GM10266 (cell line): ENCODE results near the gene TBCE.

Experiments
- DNase-seq: peaks from one replicate; pipeline ENCODE4 v3.0.0; 2012; ENCODE audit errors: extremely low spot score
- TF ChIP-seq, protein P1 (sequence below): IDR thresholded peaks from 2 replicates; pipeline ENCODE4 v1.5.1; 2012; ENCODE audit warnings: mild to moderate bottlenecking, low read depth; ENCODE audit not compliant: control insufficient read depth, insufficient read depth; ENCODE audit errors: missing control alignments

TBCE gene

DNA sequence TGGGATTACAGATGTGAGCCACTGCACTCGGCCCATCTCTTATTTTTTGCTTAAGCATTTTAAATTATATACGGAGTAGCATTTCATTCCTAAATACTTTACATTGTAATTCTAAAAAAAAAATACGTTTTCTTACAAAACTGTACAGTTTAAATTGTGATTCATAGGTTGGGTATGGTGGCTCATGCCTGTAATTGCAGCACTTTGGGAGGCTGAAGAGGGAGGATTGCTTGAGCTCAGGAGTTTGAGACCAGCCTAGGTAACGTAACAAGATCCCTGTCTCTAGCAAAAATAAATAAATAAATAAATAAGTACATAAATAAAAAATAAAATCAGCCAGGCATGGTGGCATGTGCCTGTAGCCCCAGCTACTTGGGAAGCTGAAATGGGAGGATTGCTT lies 24.6 kb downstream of the TBCE start:
- TF ChIP-seq, protein P1, sequence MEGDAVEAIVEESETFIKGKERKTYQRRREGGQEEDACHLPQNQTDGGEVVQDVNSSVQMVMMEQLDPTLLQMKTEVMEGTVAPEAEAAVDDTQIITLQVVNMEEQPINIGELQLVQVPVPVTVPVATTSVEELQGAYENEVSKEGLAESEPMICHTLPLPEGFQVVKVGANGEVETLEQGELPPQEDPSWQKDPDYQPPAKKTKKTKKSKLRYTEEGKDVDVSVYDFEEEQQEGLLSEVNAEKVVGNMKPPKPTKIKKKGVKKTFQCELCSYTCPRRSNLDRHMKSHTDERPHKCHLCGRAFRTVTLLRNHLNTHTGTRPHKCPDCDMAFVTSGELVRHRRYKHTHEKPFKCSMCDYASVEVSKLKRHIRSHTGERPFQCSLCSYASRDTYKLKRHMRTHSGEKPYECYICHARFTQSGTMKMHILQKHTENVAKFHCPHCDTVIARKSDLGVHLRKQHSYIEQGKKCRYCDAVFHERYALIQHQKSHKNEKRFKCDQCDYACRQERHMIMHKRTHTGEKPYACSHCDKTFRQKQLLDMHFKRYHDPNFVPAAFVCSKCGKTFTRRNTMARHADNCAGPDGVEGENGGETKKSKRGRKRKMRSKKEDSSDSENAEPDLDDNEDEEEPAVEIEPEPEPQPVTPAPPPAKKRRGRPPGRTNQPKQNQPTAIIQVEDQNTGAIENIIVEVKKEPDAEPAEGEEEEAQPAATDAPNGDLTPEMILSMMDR, result no peak
- no peak for DNase-seq

DNA sequence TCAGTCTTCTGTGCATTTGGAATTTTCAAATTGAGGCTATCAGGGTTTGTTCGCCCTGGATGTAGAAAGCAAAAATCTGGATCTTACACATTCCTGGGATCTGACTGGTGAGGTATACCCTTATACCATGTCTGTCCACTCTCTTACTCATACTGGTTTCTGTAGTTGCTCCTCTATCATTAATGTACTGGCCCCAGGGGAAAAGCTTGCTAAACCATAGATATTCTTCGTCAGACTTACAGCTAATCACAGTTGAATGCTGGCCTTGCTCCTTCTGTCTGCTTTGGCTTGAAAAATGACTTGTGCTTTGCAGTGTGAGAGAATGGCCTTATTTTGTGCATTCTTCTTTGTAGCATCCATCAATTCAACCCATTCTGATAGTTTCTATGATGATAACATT lies 30.5 kb downstream of the TBCE start:
- TF ChIP-seq, protein P1, result no peak
- DNase-seq, result no peak

DNA sequence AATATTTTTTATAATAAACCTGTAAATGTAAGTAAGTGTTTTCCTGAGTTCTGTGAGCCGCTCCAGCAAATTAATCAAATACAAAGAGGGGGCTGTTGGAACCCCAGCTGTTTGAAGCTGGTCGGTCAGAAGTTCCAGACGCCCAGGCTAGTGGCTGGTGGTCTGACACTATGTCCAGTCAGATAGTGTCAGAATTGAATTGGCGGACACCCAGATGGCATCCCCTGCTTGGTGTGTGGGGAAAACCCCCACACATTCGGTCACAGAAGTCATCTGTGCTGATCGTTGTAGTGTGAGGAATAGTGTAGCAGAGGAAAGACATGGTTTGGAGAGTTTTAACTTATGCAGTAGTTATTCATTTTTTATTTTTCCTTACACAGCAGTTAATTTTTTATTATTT lies 32.4 kb downstream of the TBCE start:
- DNase-seq, result no peak
- TF ChIP-seq, protein P1, result no peak

DNA sequence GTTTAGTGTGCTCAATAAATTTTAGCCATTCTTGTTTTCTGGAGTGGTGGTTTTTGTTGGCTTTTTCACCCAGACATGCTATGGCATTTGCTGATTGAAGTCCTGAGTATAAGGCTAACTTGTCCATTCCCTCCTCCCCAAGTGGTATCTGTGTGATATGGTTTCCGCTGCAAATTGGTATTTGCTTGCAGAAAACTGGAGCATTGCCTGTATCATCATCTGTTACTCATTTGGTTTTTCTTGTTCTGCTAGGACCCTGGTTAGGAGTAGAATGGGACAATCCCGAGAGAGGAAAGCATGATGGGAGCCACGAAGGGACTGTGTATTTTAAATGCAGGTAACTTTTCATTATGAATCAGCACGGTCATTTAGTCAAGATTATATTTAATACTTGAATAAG lies 34.0 kb downstream of the TBCE start:
- no peak for DNase-seq
- TF ChIP-seq, protein P1, result no peak

DNA sequence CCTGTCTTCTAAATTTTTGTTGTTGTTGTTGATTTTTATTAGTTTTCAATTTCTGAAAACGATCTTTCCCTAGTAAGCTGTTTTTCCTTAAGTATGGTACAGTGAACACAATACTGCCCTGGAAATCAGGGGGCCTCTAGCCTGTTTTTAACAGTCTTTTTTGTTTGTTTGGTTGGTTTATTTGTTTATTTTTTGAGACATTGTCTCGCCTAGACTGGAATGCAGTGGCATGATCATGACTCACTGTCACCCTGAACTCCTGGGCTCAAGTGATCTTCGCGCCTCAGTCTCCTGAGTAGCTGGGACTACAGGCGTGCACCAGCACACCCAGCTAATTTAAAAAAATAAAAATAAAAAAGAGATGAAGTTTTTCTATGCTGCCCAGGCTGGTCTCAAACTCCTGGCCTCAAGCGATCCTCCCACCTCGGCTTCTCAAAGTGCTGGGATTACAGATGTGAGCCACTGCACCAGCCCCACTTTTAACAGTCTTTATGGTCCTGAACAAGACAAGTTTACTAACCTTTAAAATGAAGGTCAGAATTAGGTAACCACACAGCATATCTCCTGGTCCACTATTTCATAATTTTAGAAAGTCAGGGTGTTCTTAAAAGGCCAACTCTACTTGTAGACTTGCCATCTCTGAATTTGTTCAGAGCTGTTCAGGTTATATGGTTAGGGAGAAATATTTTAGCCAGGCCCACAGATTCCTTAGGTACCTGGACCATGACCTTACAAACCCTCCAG lies 35.4 kb downstream of the TBCE start:
- no peak for DNase-seq
- TF ChIP-seq, protein P1, result no peak

DNA sequence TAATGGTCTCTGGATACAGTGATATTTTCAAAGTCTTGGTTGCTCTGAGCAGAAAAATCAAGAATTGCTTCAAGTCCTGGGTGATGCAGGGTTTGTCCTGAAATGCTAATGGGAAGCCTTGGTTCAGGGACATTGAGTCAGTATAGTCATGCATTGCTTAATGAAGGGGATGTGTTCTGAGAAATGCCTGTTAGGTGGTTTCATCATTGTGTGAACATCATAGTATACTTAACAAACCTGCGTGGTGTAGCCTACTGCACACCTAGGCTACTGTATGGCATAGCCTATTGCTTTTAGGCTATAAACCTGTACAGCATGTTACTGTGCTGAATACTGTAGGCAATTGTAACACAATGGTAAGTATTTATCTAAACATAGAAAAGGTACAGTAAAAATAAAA lies 36.4 kb downstream of the TBCE start:
- DNase-seq, result no peak
- TF ChIP-seq, protein P1, result no peak

DNA sequence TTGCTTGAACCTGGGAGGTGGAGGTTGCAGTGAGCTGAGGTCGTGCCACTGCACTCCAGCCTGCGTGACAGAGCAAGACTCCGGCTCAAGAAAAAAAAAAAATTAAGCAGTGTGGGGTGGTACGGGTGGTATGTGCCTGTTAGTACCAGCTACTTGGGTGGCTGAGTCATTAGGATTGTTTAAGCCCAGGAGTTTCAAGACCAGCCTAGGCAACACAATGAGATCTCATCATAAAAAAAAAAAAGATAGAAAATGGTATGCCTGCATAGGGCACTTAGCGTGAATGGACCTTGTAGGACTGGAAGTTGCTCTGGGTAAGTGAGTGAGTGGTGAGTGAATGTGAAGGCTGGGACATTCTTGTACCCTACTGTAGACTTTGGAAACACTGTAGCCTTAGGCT lies 37.0 kb downstream of the TBCE start:
- no peak for DNase-seq
- TF ChIP-seq, protein P1, result no peak
